Measurements from ENCODE around the gene STX11.
A peak's percentile ranks its signal among the peaks of the same experiment; 100 is the strongest.

STX11 gene

GRCh38 chr6:144216668-144217218 is 66.4 kb downstream of the STX11 start:
- DNase-seq (ENCODE audit: insufficient read length, low spot score) (peak; percentile 21), FAIRE-seq (no peak)
- TF ChIP-seq CTCF (IDR thresholded peaks at IDR 0.05; ENCODE audit: insufficient read depth, missing control alignments) = no peak

GRCh38 chr6:144217264-144217663 is 66.9 kb downstream of the STX11 start:
- no peak for FAIRE-seq
- no peak for TF ChIP-seq CTCF (IDR thresholded peaks at IDR 0.05; ENCODE audit: insufficient read depth, missing control alignments)
- DNase-seq (ENCODE audit: insufficient read length, low spot score) = no peak

GRCh38 chr6:144217797-144218196 is 67.5 kb downstream of the STX11 start:
- TF ChIP-seq CTCF (IDR thresholded peaks at IDR 0.05; ENCODE audit: insufficient read depth, missing control alignments) = no peak
- DNase-seq (ENCODE audit: insufficient read length, low spot score) (no peak), FAIRE-seq (no peak)

- TF ChIP-seq CTCF (IDR thresholded peaks at IDR 0.05; ENCODE audit: insufficient read depth, missing control alignments) = peak; percentile 71
- FAIRE-seq (no peak), DNase-seq (ENCODE audit: insufficient read length, low spot score) (peak; percentile 36)
Measured at GRCh38 chr6:144219056-144219685, 68.9 kb downstream of the STX11 start.

- DNase-seq (ENCODE audit: insufficient read length, low spot score) (no peak), FAIRE-seq (no peak)
- no peak for TF ChIP-seq CTCF (IDR thresholded peaks at IDR 0.05; ENCODE audit: insufficient read depth, missing control alignments)
Measured at GRCh38 chr6:144220031-144220790, 69.9 kb downstream of the STX11 start.

GRCh38 chr6:144223686-144224085 is 73.4 kb downstream of the STX11 start:
- no peak for DNase-seq (ENCODE audit: insufficient read length, low spot score)
- TF ChIP-seq CTCF (IDR thresholded peaks at IDR 0.05; ENCODE audit: insufficient read depth, missing control alignments) = no peak
- no peak for FAIRE-seq

GRCh38 chr6:144231721-144232120 is 81.4 kb downstream of the STX11 start:
- FAIRE-seq (no peak), DNase-seq (ENCODE audit: insufficient read length, low spot score) (no peak)
- no peak for TF ChIP-seq CTCF (IDR thresholded peaks at IDR 0.05; ENCODE audit: insufficient read depth, missing control alignments)
